GM18951 (cell line): ENCODE results near the gene TTC27.
"Not testable (repeated sequence)": the region's sequence is repeated elsewhere in the genome, so short reads cannot be mapped to it uniquely, and the experiment has no call there.

Experiments used
- POLR2A ChIP-seq: IDR thresholded peaks from 4 replicates; pipeline ENCODE4 v1.6.1; 2011; ENCODE audit warnings: mild to moderate bottlenecking; ENCODE audit not compliant: insufficient read length, insufficient read depth; ENCODE audit errors: extremely low read depth
- in situ Hi-C: fragments of 300-500 bp; cut with MboI; formaldehyde crosslinking; loops from one replicate; pipeline ENCODE4 v1.12.0; 2022; ENCODE audit warnings: low sequenced_read_pairs, mixed read lengths, inconsistent platforms; ENCODE audit not compliant: unreplicated experiment

TTC27 gene

GRCh38 chr2:32851777-32852439 lies 224.1 kb downstream of the TTC27 start:
- in situ Hi-C loops = no loop called here
- TF ChIP-seq POLR2A = no peak

GRCh38 chr2:32852856-32853255 lies 225.0 kb downstream of the TTC27 start:
- TF ChIP-seq POLR2A = no peak
- in situ Hi-C loops = no loop called here

GRCh38 chr2:32856891-32857290 lies 229.0 kb downstream of the TTC27 start:
- in situ Hi-C loops = no loop called here
- no peak for TF ChIP-seq POLR2A

GRCh38 chr2:32858713-32859112 lies 230.9 kb downstream of the TTC27 start:
- in situ Hi-C loops = no loop called here
- TF ChIP-seq POLR2A = no peak

GRCh38 chr2:32860385-32860784 lies 232.5 kb downstream of the TTC27 start:
- in situ Hi-C loops = no loop called here
- no peak for TF ChIP-seq POLR2A

- in situ Hi-C loops = no loop called here
- no peak for TF ChIP-seq POLR2A
Measured at GRCh38 chr2:32862269-32863055, 234.6 kb downstream of the TTC27 start.

- no peak for TF ChIP-seq POLR2A
- in situ Hi-C loops = no loop called here
Measured at GRCh38 chr2:32863326-32863725, 235.5 kb downstream of the TTC27 start.

GRCh38 chr2:32863803-32864202 lies 236.0 kb downstream of the TTC27 start:
- in situ Hi-C loops = no loop called here
- no peak for TF ChIP-seq POLR2A

DNA sequence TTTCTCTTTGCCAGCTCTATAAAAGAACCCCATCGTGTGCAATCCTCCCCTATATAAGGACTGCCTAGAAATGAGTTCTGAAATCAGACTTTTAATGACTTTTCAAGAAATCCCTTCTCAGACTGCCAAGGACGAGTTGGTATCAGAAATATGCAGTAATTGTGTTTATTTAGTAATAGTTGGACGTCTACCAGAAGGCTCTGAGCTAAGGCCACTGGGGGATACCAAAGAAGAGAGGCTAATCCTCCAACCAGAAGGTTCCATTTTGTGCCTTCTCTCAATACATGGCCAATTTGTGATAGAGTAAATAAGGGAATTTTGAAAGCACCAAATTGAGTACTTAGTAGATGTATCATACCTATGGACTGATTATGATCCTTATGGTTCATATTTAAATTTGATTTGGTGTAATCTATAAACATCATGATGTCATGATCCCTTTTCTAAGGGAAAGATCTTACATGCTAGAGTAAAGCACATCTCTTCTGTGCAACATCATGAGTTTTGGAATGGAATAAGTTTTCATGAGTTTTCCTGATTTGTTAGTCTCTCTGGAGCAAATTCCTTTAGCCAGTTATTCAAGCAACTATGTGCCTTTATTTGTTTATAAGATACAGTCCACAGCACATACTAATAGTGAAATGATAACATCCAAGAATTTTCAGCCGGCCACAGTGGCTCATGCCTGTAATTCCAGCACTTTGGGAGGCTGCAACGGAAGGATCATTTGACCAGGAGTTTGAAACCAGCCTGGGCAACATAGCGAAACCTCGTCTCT lies 236.7 kb downstream of the TTC27 start:
- no peak for TF ChIP-seq POLR2A
- in situ Hi-C loops = no loop called here

GRCh38 chr2:32865399-32866068 lies 237.7 kb downstream of the TTC27 start:
- in situ Hi-C loops = no loop called here
- no peak for TF ChIP-seq POLR2A

GRCh38 chr2:32866462-32866861 lies 238.6 kb downstream of the TTC27 start:
- in situ Hi-C loops = not testable (repeated sequence)
